Choroid plexus epithelial cell (primary cell): ENCODE results near the gene ITPR2.

Experiments
- DNase-seq: peaks from one replicate; pipeline ENCODE4 v3.0.0-alpha.2; 2010; ENCODE audit warnings: low read depth
- H3K4me3 ChIP-seq: 2 replicates; pipeline ENCODE4 v1.5.1; 2011; ENCODE audit warnings: low read depth, mild to moderate bottlenecking, control low read depth, low read length, moderate library complexity
- TF ChIP-seq, protein P1 (sequence below): conservative IDR thresholded peaks from 2 replicates; pipeline ENCODE4 v1.5.1; 2011; ENCODE audit warnings: low read depth, mild to moderate bottlenecking, control low read depth, inconsistent platforms, low read length, moderate library complexity

Gene ITPR2

DNA sequence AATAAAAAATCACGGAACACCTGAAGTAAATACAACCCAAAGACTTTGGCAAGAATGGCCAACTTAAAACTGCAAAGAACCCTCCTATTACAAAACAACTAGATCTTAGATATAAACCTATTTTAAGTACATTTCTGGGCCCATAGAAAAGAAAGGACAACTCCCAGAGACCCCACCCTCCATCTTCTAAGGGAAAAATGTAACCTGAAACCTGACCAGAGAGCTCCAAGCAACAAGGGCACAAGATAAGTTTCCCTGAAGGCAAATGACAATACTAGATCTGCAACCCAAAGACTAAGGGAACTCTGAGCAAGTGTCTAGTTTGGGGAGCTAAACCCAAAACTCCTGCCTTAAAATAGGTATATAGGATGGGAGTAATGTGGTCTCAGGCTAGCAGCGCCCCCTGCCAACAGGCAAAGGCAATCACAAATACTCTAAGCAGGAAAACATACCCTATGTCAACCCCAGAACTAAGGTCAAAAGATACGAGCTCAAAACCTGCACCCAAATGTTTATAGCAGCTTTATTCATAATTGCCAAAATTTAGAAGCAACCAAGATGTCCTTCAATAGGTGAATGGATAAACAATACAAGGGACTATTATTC lies 218.9 kb downstream of the ITPR2 start:
- TF ChIP-seq, protein P1, sequence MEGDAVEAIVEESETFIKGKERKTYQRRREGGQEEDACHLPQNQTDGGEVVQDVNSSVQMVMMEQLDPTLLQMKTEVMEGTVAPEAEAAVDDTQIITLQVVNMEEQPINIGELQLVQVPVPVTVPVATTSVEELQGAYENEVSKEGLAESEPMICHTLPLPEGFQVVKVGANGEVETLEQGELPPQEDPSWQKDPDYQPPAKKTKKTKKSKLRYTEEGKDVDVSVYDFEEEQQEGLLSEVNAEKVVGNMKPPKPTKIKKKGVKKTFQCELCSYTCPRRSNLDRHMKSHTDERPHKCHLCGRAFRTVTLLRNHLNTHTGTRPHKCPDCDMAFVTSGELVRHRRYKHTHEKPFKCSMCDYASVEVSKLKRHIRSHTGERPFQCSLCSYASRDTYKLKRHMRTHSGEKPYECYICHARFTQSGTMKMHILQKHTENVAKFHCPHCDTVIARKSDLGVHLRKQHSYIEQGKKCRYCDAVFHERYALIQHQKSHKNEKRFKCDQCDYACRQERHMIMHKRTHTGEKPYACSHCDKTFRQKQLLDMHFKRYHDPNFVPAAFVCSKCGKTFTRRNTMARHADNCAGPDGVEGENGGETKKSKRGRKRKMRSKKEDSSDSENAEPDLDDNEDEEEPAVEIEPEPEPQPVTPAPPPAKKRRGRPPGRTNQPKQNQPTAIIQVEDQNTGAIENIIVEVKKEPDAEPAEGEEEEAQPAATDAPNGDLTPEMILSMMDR, result peak; percentile 74
- no peak overlapping the region for H3K4me3 ChIP-seq
- DNase-seq, result peak; percentile 50

DNA sequence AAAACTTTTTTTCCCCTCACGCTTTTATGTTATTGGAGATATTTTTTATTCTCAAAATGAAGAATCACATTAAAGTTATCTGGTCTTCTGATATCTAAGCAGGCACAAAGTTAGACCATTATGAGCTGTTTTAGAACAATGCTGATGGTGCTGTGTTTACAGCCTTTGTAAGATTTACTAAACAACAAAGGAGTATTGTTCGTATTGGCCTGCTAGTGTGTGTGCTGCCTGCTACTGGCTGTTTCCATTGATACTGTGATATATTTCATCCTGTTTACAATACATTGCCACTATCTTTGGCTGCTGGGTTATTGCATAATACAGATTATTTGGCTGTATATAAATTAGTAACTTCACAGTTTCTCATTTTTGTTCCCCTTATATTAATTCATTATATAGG lies 220.8 kb downstream of the ITPR2 start:
- TF ChIP-seq, protein P1, result no peak
- DNase-seq, result no peak
- H3K4me3 ChIP-seq, result no peak overlapping the region

DNA sequence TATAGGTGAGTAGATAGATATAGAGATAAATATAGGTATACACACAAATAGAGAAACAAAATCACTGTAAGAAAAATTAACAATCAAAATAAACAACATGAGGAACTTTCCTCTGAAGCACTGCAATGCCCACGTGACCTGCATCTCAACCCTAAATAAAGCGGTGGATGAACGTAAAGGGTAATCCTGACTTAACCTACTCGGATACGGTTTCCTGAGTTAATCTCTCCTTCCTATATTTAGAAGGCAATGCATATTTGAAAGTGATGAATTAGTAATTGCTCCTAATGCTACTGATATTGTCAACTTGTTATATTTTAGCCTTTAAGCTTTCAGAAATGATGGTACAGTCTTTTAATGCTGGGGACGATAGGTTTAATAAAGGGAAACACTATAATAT lies 221.4 kb downstream of the ITPR2 start:
- no peak for DNase-seq
- TF ChIP-seq, protein P1, result no peak
- H3K4me3 ChIP-seq, result no peak overlapping the region

DNA sequence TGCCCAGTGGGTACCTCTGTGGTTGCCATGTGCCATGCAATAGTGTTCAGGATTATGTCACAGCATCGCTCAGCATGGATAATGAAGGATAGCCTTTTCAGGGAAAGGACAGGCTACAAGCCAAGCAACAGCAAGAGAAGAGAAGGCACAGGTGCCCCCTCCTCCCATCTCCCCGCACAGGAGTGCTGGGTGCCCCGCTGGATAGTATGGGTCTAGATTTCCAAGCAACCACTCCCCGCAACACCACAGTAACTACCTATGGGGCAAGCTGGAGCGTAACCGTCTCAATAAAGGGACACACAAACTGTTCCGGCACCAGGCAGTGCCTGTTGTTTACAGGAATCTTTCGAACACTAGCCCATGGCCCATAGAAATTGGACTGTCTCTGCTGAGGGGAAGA lies 222.2 kb downstream of the ITPR2 start:
- TF ChIP-seq, protein P1, result no peak
- H3K4me3 ChIP-seq, result no peak overlapping the region

DNA sequence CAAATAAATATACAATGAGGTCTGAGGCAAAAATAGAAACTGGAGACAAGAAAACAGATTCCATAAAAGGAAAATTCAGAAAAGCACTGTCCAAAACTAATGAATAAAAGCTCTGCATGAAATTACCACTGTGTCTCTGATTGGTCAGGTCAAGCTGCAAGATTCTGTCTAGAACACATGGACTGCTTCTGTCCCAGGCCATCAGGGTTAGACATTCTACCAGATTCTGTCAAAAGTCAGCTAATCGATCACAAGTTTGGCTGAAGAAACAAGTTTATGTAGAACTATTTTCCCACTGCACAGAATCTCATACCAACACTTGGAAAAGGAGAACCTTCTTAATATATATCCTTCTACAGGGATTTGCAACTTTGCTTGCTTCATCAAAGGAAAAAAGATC lies 223.0 kb downstream of the ITPR2 start:
- DNase-seq, result no peak
- TF ChIP-seq, protein P1, result no peak
- no peak overlapping the region for H3K4me3 ChIP-seq

More for the DNA sequence above, 222.2 kb downstream of the ITPR2 start:
- no peak for DNase-seq

DNA sequence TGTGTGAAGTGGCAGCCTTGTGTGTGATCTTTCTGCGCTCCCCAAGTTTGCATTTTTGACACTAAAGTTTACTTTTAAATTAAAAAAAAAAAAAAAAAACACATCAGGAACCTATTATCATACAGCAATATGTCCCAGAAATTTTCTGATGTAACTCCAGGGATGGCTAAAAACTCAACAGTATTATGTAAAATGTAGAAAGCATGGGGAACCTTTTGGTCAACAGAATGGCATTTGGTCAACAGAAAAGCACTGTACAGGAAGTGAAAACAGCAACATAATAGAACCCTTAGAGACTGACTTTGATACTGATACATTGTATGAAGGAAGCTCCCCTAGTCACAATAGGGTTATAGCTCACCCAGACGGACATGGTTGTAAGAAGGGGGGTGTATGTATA lies 224.3 kb downstream of the ITPR2 start:
- TF ChIP-seq, protein P1, result no peak
- no peak for DNase-seq

DNA sequence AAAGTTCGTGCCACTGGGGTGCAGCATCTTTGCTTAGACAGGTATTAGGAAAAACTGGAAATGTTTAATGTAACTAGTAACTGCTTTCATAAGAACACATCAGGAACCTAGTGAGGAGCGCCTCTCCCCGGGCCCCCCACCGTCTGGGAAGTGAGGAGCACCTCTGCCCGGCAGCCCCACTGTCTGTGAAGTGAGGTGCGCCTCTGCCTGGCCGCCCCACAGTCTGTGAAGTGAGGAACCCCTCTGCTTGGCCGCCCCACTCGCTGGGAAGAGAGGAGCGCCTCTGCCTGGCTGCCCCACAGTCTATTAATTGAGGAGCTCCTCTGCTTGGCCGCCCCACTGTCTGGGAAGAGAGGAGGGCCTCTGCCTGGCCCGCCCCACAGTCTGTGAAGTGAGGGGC lies 224.7 kb downstream of the ITPR2 start:
- DNase-seq, result no peak
- TF ChIP-seq, protein P1, result no peak
- no peak overlapping the region for H3K4me3 ChIP-seq

More for the DNA sequence above, 224.3 kb downstream of the ITPR2 start:
- no peak overlapping the region for H3K4me3 ChIP-seq
